ENCODE results near the gene PITPNM3.

PITPNM3 gene

GRCh38 chr17:6462692-6463091 is 93.7 kb downstream of the PITPNM3 start:
- no peak overlapping the region for H3K27ac ChIP-seq
- H3K36me3 ChIP-seq, result no peaks in the 10 kb centered on the region
- no peaks in the 10 kb centered on the region for H3K4me1 ChIP-seq (ENCODE audit: control insufficient read depth in 1 of 2, insufficient read depth in 1 of 2, low read depth in 1 of 2, low read length in 1 of 2)
- peaks cover 10% of the 10 kb centered on the region for H3K27me3 ChIP-seq
- no peak for TF ChIP-seq CTCF (IDR thresholded peaks at IDR 0.05)
- no peak overlapping the region for H3K4me3 ChIP-seq (ENCODE audit: low read depth in 1 of 2, low read length in 1 of 2)
- no peaks in the 10 kb centered on the region for H3K9me3 ChIP-seq

GRCh38 chr17:6461792-6462524 is 94.4 kb downstream of the PITPNM3 start:
- Histone ChIP-seq H3K4me1 (ENCODE audit: control insufficient read depth in 1 of 2, insufficient read depth in 1 of 2, low read depth in 1 of 2, low read length in 1 of 2) (no peaks in the 10 kb centered on the region), H3K27ac (no peak overlapping the region), H3K9me3 (no peaks in the 10 kb centered on the region), H3K27me3 (peaks cover 17% of the 10 kb centered on the region), H3K4me3 (ENCODE audit: low read depth in 1 of 2, low read length in 1 of 2) (no peak overlapping the region), H3K36me3 (no peaks in the 10 kb centered on the region)
- TF ChIP-seq CTCF (IDR thresholded peaks at IDR 0.05), result no peak

GRCh38 chr17:6461246-6461645 is 95.1 kb downstream of the PITPNM3 start:
- no peak for TF ChIP-seq CTCF (IDR thresholded peaks at IDR 0.05)
- Histone ChIP-seq H3K27me3 (peaks cover 25% of the 10 kb centered on the region), H3K36me3 (no peaks in the 10 kb centered on the region), H3K9me3 (no peaks in the 10 kb centered on the region), H3K4me1 (ENCODE audit: control insufficient read depth in 1 of 2, insufficient read depth in 1 of 2, low read depth in 1 of 2, low read length in 1 of 2) (no peaks in the 10 kb centered on the region), H3K27ac (no peak overlapping the region), H3K4me3 (ENCODE audit: low read depth in 1 of 2, low read length in 1 of 2) (no peak overlapping the region)

GRCh38 chr17:6460531-6461161 is 95.7 kb downstream of the PITPNM3 start:
- Histone ChIP-seq H3K4me3 (ENCODE audit: low read depth in 1 of 2, low read length in 1 of 2) (no peak overlapping the region), H3K9me3 (no peaks in the 10 kb centered on the region), H3K27ac (no peak overlapping the region), H3K27me3 (peaks cover 31% of the 10 kb centered on the region), H3K36me3 (no peaks in the 10 kb centered on the region), H3K4me1 (ENCODE audit: control insufficient read depth in 1 of 2, insufficient read depth in 1 of 2, low read depth in 1 of 2, low read length in 1 of 2) (no peaks in the 10 kb centered on the region)
- no peak for TF ChIP-seq CTCF (IDR thresholded peaks at IDR 0.05)

- TF ChIP-seq CTCF (IDR thresholded peaks at IDR 0.05), result no peak
- Histone ChIP-seq H3K9me3 (no peaks in the 10 kb centered on the region), H3K4me3 (ENCODE audit: low read depth in 1 of 2, low read length in 1 of 2) (no peak overlapping the region), H3K27me3 (peaks cover 52% of the 10 kb centered on the region), H3K4me1 (ENCODE audit: control insufficient read depth in 1 of 2, insufficient read depth in 1 of 2, low read depth in 1 of 2, low read length in 1 of 2) (no peaks in the 10 kb centered on the region), H3K27ac (no peak overlapping the region), H3K36me3 (no peaks in the 10 kb centered on the region)
Observed at GRCh38 chr17:6458460-6458950, 97.8 kb downstream of the PITPNM3 start.
